HL-60 (cell line): ENCODE data around the gene ARL10.

Source experiments
- DNase-seq, 2 experiments: peaks; one replicate each; pipeline ENCODE4 v3.0.0-alpha.2; 2010 to 2020; ENCODE audit warnings: low read depth in 1 of 2, low spot score in 1 of 2
- H3K27ac ChIP-seq: fragments of 250-450 bp; sonication (Bioruptor Pico); replicated peaks from 2 replicates; pipeline ENCODE4 v1.5.1; 2020; ENCODE audit warnings: mild to moderate bottlenecking, moderate library complexity
- H3K27me3 ChIP-seq: fragments of 250-450 bp; sonication (Bioruptor Pico); 2 replicates; pipeline ENCODE4 v1.5.1; 2021; ENCODE audit warnings: mild to moderate bottlenecking, moderate library complexity; ENCODE audit not compliant: insufficient read depth, poor library complexity, severe bottlenecking
- H3K4me3 ChIP-seq: replicated peaks from 2 replicates; pipeline ENCODE4 v1.5.1; 2011; ENCODE audit warnings: mild to moderate bottlenecking, control low read depth, low read length; ENCODE audit not compliant: insufficient read depth
- CTCF ChIP-seq: IDR thresholded peaks from one replicate; pipeline ENCODE4 v1.5.1; 2011; ENCODE audit warnings: low read length, control low read depth, inconsistent platforms; ENCODE audit not compliant: insufficient read depth
- GABPA ChIP-seq: IDR thresholded peaks from 2 replicates; pipeline ENCODE4 v1.6.1; 2012; ENCODE audit warnings: low read depth
- POLR2AphosphoS5 ChIP-seq: IDR thresholded peaks from 2 replicates; pipeline ENCODE4 v1.6.1; 2012; ENCODE audit warnings: low read depth
- SPI1 ChIP-seq: IDR thresholded peaks from 2 replicates; pipeline ENCODE4 v1.6.1; 2012; ENCODE audit warnings: low read depth, mild to moderate bottlenecking, borderline replicate concordance
- TF ChIP-seq, protein P1 (sequence below): IDR thresholded peaks from 2 replicates; pipeline ENCODE4 v1.6.1; 2012; ENCODE audit warnings: low read depth; ENCODE audit not compliant: insufficient replicate concordance

The ARL10 gene

GRCh38 chr5:176412517-176413254, 47.4 kb downstream of the ARL10 start:
- no peak for DNase-seq
- Histone ChIP-seq H3K27ac (no peak overlapping the region), H3K4me3 (no peak overlapping the region), H3K27me3 (no peaks in the 10 kb centered on the region)
- TF ChIP-seq, protein P1, sequence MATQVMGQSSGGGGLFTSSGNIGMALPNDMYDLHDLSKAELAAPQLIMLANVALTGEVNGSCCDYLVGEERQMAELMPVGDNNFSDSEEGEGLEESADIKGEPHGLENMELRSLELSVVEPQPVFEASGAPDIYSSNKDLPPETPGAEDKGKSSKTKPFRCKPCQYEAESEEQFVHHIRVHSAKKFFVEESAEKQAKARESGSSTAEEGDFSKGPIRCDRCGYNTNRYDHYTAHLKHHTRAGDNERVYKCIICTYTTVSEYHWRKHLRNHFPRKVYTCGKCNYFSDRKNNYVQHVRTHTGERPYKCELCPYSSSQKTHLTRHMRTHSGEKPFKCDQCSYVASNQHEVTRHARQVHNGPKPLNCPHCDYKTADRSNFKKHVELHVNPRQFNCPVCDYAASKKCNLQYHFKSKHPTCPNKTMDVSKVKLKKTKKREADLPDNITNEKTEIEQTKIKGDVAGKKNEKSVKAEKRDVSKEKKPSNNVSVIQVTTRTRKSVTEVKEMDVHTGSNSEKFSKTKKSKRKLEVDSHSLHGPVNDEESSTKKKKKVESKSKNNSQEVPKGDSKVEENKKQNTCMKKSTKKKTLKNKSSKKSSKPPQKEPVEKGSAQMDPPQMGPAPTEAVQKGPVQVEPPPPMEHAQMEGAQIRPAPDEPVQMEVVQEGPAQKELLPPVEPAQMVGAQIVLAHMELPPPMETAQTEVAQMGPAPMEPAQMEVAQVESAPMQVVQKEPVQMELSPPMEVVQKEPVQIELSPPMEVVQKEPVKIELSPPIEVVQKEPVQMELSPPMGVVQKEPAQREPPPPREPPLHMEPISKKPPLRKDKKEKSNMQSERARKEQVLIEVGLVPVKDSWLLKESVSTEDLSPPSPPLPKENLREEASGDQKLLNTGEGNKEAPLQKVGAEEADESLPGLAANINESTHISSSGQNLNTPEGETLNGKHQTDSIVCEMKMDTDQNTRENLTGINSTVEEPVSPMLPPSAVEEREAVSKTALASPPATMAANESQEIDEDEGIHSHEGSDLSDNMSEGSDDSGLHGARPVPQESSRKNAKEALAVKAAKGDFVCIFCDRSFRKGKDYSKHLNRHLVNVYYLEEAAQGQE, result no peak
- no peak for TF ChIP-seq GABPA
- TF ChIP-seq POLR2AphosphoS5, result no peak
- no peak for TF ChIP-seq SPI1
- no peak for TF ChIP-seq CTCF

GRCh38 chr5:176413255-176413565, 47.9 kb downstream of the ARL10 start:
- DNase-seq, result no peak

GRCh38 chr5:176413709-176414191, 48.5 kb downstream of the ARL10 start:
- no peaks in the 10 kb centered on the region for H3K27me3 ChIP-seq
- H3K4me3 ChIP-seq, result no peak overlapping the region
- TF ChIP-seq, protein P1, result no peak
- TF ChIP-seq CTCF (no peak), GABPA (no peak), SPI1 (no peak), POLR2AphosphoS5 (no peak)
- no peak overlapping the region for H3K27ac ChIP-seq
- no peak for DNase-seq

More at GRCh38 chr5:176413255-176413565, 47.9 kb downstream of the ARL10 start:
- Histone ChIP-seq H3K4me3 (no peak overlapping the region), H3K27ac (no peak overlapping the region), H3K27me3 (no peaks in the 10 kb centered on the region)
- TF ChIP-seq, protein P1, result no peak
- TF ChIP-seq SPI1, result no peak
- no peak for TF ChIP-seq GABPA
- TF ChIP-seq POLR2AphosphoS5, result no peak
- no peak for TF ChIP-seq CTCF
